ENCODE measurements around the gene RSPO3. TPM values are rescaled to one million over a fixed set of nuclear protein-coding genes. Genes with fewer than 3 reads are reported as not detected.

The RSPO3 gene
- total RNA-seq, 4 donors from 2014 or later: 1.8 to 13.9 (median 3.4) TPM

GRCh38 chr6:127078669-127079068 is 39.8 kb upstream of the RSPO3 start:
- H3K36me3 ChIP-seq: no peaks in the 10 kb centered on the region
- no peak for DNase-seq
- no peaks in the 10 kb centered on the region for H3K9me3 ChIP-seq
- no peaks in the 10 kb centered on the region for H3K4me1 ChIP-seq
- intact Hi-C loops (cut with DNase I): loop anchor here (10.0 kb wide), 1 partner anchor 274 kb away; no protein-coding TSS in a partner anchor
- no peak overlapping the region for H3K27ac ChIP-seq
- no peaks in the 10 kb centered on the region for H3K27me3 ChIP-seq
- H3K4me3 ChIP-seq (replicated peaks in 1 of 3): no peak overlapping the region
- WGBS, 2 donors: 93 to 96% methylated on average over 5 of the region's 5 CpGs
- no peak for TF ChIP-seq POLR2A (IDR thresholded peaks at IDR 0.05)

DNA sequence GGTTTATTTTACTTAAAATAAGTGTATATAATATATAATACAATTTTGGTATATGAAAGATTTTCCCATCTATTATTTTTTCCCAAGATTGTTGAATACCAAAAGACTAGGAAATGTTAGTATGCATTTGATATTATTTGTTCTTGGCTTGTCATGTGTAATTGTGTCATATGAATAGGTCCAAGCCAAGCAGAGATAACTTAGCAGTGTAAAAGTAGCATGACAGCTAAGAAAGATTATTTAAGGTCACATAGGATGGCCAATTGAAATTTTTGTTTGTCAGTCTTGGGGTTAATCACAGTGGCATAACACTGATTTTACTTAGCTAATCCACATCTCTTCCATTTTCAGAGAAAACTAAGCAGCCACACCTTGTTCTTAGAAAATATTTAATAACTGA is 38.8 kb upstream of the RSPO3 start:
- no peak overlapping the region for H3K4me3 ChIP-seq (replicated peaks in 1 of 3)
- intact Hi-C loops (cut with DNase I): loop anchor here (10.0 kb wide), 1 partner anchor 275 kb away; no protein-coding TSS in a partner anchor
- TF ChIP-seq POLR2A (IDR thresholded peaks at IDR 0.05) (no peak), CTCF (IDR thresholded peaks at IDR 0.05) (no peak)
- H3K36me3 ChIP-seq: no peaks in the 10 kb centered on the region
- no peak for DNase-seq
- H3K4me1 ChIP-seq: no peaks in the 10 kb centered on the region
- H3K9me3 ChIP-seq: no peaks in the 10 kb centered on the region
- H3K27me3 ChIP-seq: no peaks in the 10 kb centered on the region
- H3K27ac ChIP-seq: no peak overlapping the region

DNA sequence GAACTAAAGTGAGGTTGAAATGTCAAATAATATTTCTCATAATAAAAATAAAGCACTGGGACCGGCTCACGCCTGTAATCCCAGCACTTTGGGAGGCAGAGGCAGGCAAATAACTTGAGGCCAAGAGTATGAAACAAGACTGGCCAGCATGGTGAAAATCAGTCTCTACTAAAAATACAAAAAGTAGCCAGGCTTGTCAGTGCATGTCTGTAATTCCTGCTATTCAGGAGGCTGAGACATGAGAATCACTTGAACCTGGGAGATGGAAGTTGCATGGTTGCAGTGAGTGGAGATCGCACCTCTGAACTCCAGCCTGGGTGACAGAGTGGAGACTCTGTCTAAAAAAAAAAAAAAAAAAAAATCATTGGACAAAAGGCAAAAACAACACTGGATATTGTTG is 38.4 kb upstream of the RSPO3 start:
- WGBS, 2 donors: 66 to 68% methylated on average over 3 of the region's 3 CpGs
- DNase-seq: no peak
- Histone ChIP-seq H3K27me3 (no peaks in the 10 kb centered on the region), H3K9me3 (no peaks in the 10 kb centered on the region), H3K4me1 (no peaks in the 10 kb centered on the region), H3K27ac (no peak overlapping the region), H3K36me3 (no peaks in the 10 kb centered on the region), H3K4me3 (replicated peaks in 1 of 3) (no peak overlapping the region)
- intact Hi-C loops (cut with DNase I): no loop called here
- TF ChIP-seq POLR2A (IDR thresholded peaks at IDR 0.05) (no peak), CTCF (IDR thresholded peaks at IDR 0.05) (no peak)

GRCh38 chr6:127083231-127083962 is 35.1 kb upstream of the RSPO3 start:
- Histone ChIP-seq H3K4me1 (no peaks in the 10 kb centered on the region), H3K27me3 (no peaks in the 10 kb centered on the region), H3K4me3 (replicated peaks in 1 of 3) (no peak overlapping the region), H3K36me3 (no peaks in the 10 kb centered on the region), H3K27ac (no peak overlapping the region), H3K9me3 (no peaks in the 10 kb centered on the region)
- TF ChIP-seq CTCF (IDR thresholded peaks at IDR 0.05) (no peak), POLR2A (IDR thresholded peaks at IDR 0.05) (no peak)
- 95 to 96% methylated on average over 2 of the region's 2 CpGs for WGBS, 2 donors
- no peak for DNase-seq
- intact Hi-C loops (cut with DNase I): no loop called here

GRCh38 chr6:127083963-127084310 is 34.5 kb upstream of the RSPO3 start:
- no peak for TF ChIP-seq CTCF (IDR thresholded peaks at IDR 0.05)
- no peak for TF ChIP-seq POLR2A (IDR thresholded peaks at IDR 0.05)
- H3K27me3 ChIP-seq: no peaks in the 10 kb centered on the region
- H3K4me3 ChIP-seq (replicated peaks in 1 of 3): no peak overlapping the region
- H3K9me3 ChIP-seq: no peaks in the 10 kb centered on the region
- no peaks in the 10 kb centered on the region for H3K36me3 ChIP-seq
- intact Hi-C loops (cut with DNase I): no loop called here
- H3K4me1 ChIP-seq: no peaks in the 10 kb centered on the region
- 94 to 97% methylated on average over 2 of the region's 2 CpGs for WGBS, 2 donors
- DNase-seq: no peak
- H3K27ac ChIP-seq: no peak overlapping the region

Data from thyroid gland (tissue), 4 donors.